Testis (tissue), 5 donors: ENCODE measurements around the gene AMIGO2. TPM values are rescaled to one million over a fixed set of nuclear protein-coding genes. Genes with fewer than 3 reads are reported as not detected.

Source experiments
- DNase-seq: peaks from one replicate; pipeline ENCODE4 v3.0.0-alpha.2; 2019
- H3K27ac ChIP-seq, 2 donors: fragments of 200-600 bp; sonication (generic); one replicate each; pipeline ENCODE4 v1.5.1; 2019
- H3K27me3 ChIP-seq: fragments of 200-600 bp; sonication (generic); one replicate; pipeline ENCODE4 v1.5.1; 2019
- H3K36me3 ChIP-seq: fragments of 200-600 bp; sonication (generic); one replicate; pipeline ENCODE4 v1.5.1; 2017; ENCODE audit warnings: low read depth; ENCODE audit errors: missing control alignments
- H3K4me1 ChIP-seq: fragments of 200-600 bp; sonication (generic); one replicate; pipeline ENCODE4 v1.5.1; 2019
- H3K4me3 ChIP-seq, 2 donors: fragments of 200-600 bp; sonication (generic); one replicate each; pipeline ENCODE4 v1.5.1; 2017 to 2019
- H3K9me3 ChIP-seq: fragments of 200-600 bp; sonication (generic); one replicate; pipeline ENCODE4 v1.5.1; 2017
- POLR2A ChIP-seq: fragments of 450-650 bp; IDR thresholded peaks from one replicate; pipeline ENCODE4 v1.6.1; 2017; ENCODE audit warnings: antibody characterized with exemption, mild to moderate bottlenecking, moderate library complexity
- WGBS, 2 donors: methylation state at CpG; one replicate each; pipeline ENCODE4 v1.1.5; 2018; 5-methylcytosine and 5-hydroxymethylcytosine counted together
- intact Hi-C: fragments of 100-400 bp; cut with DNase I; formaldehyde crosslinking; loops from one replicate; pipeline ENCODE4 v1.15.1; 2023; ENCODE audit warnings: low total_unique reads
- long read RNA-seq, 2 donors: transcript quantifications; one replicate each; lab custom pipeline, GENCODE V29; 2026
- polyA plus RNA-seq: library from polyadenylated mRNA; stranded (reverse); fragments of 350-450 nt; fragmentation: Illumina TruSeq; extraction: RNeasy Lipid Tissue Mini Kit (QIAGEN cat#74804); gene quantifications from one replicate; pipeline ENCODE4 v1.2.3, GENCODE V29; 2014; ENCODE audit warnings: low read depth, low replicate concordance; ENCODE audit not compliant: insufficient read depth
- total RNA-seq, 2 donors: library from RNA; depleted of rRNA; stranded (reverse); fragments of >200 nt; gene quantifications; one replicate each; pipeline ENCODE4 v1.2.3, GENCODE V29; 2016
- TF ChIP-seq, protein P1 (sequence below), 3 experiments: fragments of 450-650 bp in 2 of 3; fragments of 200-600 bp in 1 of 3; sonication (generic) in 1 of 3; IDR thresholded peaks; one replicate each; pipeline ENCODE4 v1.5.1; 2016 to 2019; ENCODE audit warnings: antibody characterized with exemption in 3 of 3, mild to moderate bottlenecking in 2 of 3, moderate library complexity in 1 of 3

The AMIGO2 gene, protein sequence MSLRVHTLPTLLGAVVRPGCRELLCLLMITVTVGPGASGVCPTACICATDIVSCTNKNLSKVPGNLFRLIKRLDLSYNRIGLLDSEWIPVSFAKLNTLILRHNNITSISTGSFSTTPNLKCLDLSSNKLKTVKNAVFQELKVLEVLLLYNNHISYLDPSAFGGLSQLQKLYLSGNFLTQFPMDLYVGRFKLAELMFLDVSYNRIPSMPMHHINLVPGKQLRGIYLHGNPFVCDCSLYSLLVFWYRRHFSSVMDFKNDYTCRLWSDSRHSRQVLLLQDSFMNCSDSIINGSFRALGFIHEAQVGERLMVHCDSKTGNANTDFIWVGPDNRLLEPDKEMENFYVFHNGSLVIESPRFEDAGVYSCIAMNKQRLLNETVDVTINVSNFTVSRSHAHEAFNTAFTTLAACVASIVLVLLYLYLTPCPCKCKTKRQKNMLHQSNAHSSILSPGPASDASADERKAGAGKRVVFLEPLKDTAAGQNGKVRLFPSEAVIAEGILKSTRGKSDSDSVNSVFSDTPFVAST
- total RNA-seq (10 to 100 TPM; 35.4 to 53.2 TPM), polyA plus RNA-seq (28.8 TPM)
- long read RNA-seq, donor 1, transcript AMIGO2-201 (2 exons, 3,763 nt) = major isoform, 19 of 22 reads
- long read RNA-seq, donor 1, partial matches to known transcripts = 0 of 22 reads
- long read RNA-seq, donor 1, other reads (novel, unspliced or antisense) = 0 of 22 reads
- long read RNA-seq, donor 2, transcript AMIGO2-201 (2 exons, 3,763 nt) = major isoform, 22 of 26 reads
- long read RNA-seq, donor 2, partial matches to known transcripts = 0 of 26 reads
- long read RNA-seq, donor 2, other reads (novel, unspliced or antisense) = 0 of 26 reads

DNA sequence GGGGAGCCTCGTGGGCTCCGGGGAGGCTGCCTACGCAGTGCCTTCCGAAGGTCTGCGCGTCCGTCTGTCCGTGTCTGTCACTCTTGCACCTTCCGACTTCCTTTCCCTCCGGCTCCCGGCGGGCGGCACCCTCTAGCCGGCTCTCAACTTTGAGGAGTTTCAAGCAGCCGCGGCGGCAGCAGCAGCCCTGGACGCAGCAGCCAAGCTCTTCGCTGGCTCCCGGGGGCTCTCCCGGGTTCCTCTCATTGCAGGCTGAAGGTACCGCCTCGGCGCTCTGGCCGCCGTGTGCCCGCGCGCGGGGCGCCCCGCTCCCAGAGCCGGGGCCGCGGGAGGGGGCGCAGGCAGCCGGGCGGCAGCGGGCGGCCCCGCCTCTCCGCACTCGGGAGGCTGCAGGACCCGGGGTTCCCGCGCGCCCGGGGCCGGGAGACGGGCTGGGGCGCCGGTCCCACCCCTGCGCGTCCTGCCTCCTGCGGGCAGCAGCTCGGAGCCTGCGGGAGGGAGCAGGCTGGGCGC, at the start of gene AMIGO2, which contains the start of gene PCED1B:
AMIGO2 (minus strand) TSS at position 492 of the 513 bp plus-strand sequence. CDS start 957 bp downstream, outside the sequence.
PCED1B (plus strand) TSS at position 154 of the 513 bp plus-strand sequence. CDS start 155,443 bp downstream, outside the sequence.
- Histone ChIP-seq H3K27ac (peak within 1 kb of the TSS; percentile 85 to 89), H3K4me1 (peaks cover 15% of the 10 kb centered on the region), H3K36me3 (no peaks in the 10 kb centered on the region), H3K27me3 (no peaks in the 10 kb centered on the region), H3K4me3 (peak within 1 kb of the TSS; percentile 73 to 79), H3K9me3 (no peaks in the 10 kb centered on the region)
- WGBS, 2 donors = 0 to 1% methylated on average over 8 to 24 of the region's 58 CpGs
- peak; percentile 80 for DNase-seq
- TF ChIP-seq, protein P1, sequence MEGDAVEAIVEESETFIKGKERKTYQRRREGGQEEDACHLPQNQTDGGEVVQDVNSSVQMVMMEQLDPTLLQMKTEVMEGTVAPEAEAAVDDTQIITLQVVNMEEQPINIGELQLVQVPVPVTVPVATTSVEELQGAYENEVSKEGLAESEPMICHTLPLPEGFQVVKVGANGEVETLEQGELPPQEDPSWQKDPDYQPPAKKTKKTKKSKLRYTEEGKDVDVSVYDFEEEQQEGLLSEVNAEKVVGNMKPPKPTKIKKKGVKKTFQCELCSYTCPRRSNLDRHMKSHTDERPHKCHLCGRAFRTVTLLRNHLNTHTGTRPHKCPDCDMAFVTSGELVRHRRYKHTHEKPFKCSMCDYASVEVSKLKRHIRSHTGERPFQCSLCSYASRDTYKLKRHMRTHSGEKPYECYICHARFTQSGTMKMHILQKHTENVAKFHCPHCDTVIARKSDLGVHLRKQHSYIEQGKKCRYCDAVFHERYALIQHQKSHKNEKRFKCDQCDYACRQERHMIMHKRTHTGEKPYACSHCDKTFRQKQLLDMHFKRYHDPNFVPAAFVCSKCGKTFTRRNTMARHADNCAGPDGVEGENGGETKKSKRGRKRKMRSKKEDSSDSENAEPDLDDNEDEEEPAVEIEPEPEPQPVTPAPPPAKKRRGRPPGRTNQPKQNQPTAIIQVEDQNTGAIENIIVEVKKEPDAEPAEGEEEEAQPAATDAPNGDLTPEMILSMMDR (IDR thresholded peaks at IDR 0.05) = no peak
- TF ChIP-seq POLR2A = no peak
- intact Hi-C loops = no loop called here

DNA sequence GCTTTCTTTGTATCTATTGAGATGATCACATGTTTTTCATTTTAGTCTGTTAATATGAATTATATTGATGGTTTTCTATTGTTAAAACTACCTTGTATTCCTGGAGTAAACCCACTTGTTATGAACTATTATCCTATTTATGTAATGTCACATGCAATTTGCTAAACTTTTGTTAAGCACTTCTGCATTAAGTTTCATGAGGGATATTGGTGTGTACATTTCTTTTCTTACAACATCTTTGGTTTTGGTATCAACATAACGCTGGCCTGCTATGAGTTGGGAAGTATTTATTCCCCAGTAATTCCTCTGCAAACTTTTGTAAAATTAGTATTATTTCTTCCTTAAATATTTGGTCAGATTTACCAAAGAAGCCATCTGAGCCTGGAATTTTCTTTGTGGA, 46.5 kb upstream of the AMIGO2 start:
- WGBS, 2 donors = 93 to 97% methylated on average over 1 of the region's 1 CpG

DNA sequence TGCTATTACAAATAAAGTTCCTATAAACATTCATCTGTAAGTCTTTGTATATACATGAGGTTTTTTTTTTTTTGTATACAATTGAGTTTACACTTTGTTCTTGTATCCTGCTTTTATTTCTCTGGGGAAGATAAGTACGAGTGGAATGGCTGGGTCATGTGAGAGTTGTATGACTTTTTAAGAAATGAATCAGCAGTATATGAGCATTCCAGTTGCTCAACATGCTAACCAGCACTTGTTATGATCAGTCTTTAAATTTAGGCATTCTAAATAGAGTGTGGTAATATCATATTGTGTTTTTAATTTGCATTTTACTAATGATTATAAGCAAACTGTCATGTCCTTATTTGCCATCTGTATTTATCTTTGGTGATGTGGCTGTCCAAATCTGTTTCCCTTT, 44.7 kb upstream of the AMIGO2 start:
- intact Hi-C loops = no loop called here
- no peak for TF ChIP-seq POLR2A
- TF ChIP-seq, protein P1 (IDR thresholded peaks at IDR 0.05) = no peak

More for the DNA sequence above, 46.5 kb upstream of the AMIGO2 start:
- Histone ChIP-seq H3K4me1 (no peaks in the 10 kb centered on the region), H3K9me3 (no peaks in the 10 kb centered on the region), H3K4me3 (no peak overlapping the region), H3K36me3 (no peaks in the 10 kb centered on the region), H3K27me3 (no peaks in the 10 kb centered on the region), H3K27ac (no peak overlapping the region)
- TF ChIP-seq, protein P1 (IDR thresholded peaks at IDR 0.05) = no peak
- TF ChIP-seq POLR2A = no peak
- intact Hi-C loops = no loop called here
- no peak for DNase-seq

DNA sequence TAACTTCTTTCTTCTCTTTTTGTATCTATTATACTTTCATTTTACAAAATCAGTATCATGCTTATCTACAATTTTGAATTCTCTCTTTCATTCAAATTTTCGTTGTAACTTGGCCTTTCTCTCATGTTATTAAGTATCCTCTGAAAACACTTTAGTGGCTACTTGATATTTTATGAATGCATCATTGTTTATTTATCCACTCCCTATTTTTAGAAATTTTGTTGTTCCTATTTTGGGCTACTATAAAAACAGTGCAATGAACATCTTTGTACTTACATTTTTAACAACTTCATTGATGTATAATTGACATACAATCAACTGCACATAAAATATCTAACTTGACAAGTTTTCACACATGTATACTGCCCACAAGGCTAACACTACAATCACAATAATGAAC, 44.0 kb upstream of the AMIGO2 start:
- TF ChIP-seq POLR2A = no peak
- TF ChIP-seq, protein P1 (IDR thresholded peaks at IDR 0.05) = no peak
- no peaks in the 10 kb centered on the region for H3K27me3 ChIP-seq
- H3K4me3 ChIP-seq = no peak overlapping the region
- no peaks in the 10 kb centered on the region for H3K9me3 ChIP-seq
- H3K27ac ChIP-seq = peak overlapping the region; percentile 46 to 72
- 22 to 42% methylated on average over 1 of the region's 1 CpG for WGBS, 2 donors
- no peaks in the 10 kb centered on the region for H3K36me3 ChIP-seq
- H3K4me1 ChIP-seq = no peaks in the 10 kb centered on the region
- DNase-seq = no peak
- intact Hi-C loops = no loop called here

More for the DNA sequence above, 44.7 kb upstream of the AMIGO2 start:
- no peaks in the 10 kb centered on the region for H3K4me1 ChIP-seq
- DNase-seq = no peak
- WGBS, 2 donors = 35 to 71% methylated on average over 1 of the region's 1 CpG
- H3K27ac ChIP-seq = peak overlapping the region; percentile 46 to 72
- no peak overlapping the region for H3K4me3 ChIP-seq
- no peaks in the 10 kb centered on the region for H3K9me3 ChIP-seq
- no peaks in the 10 kb centered on the region for H3K27me3 ChIP-seq
- no peaks in the 10 kb centered on the region for H3K36me3 ChIP-seq
